Measurements from ENCODE around the gene ABHD15. TPM values are rescaled to one million over a fixed set of nuclear protein-coding genes. Genes with fewer than 3 reads are reported as not detected.

Gene ABHD15
- total and polyA plus RNA-seq, 9 of the 15 experiments (the other 6 are each of a cell fraction or from before 2014, with no cell fraction given): 0.85 to 4.2 (median 2.1) TPM

GRCh38 chr17:29563816-29564215 lies 3.0 kb downstream of the ABHD15 start:
- intact Hi-C loops (cut with micrococcal nuclease) (no loop called here), in situ Hi-C loops (cut with MboI) (no loop called here)
- ChIA-PET POLR2A (no interaction called here), CTCF (ENCODE audit: low intra/inter-chr PET ratio) (no interaction called here)
- BruUV-seq (replicated peaks): no TSS peak
- no peak for DNase-seq (ENCODE audit: extremely low read depth in 1 of 4, low spot score in 3 of 4)
- no peak for ATAC-seq
- no peak overlapping the region for H3K4me3 ChIP-seq
- no peak for TF ChIP-seq GATAD2B (IDR thresholded peaks at IDR 0.05; ENCODE audit: borderline replicate concordance)
- TF ChIP-seq, protein P1, sequence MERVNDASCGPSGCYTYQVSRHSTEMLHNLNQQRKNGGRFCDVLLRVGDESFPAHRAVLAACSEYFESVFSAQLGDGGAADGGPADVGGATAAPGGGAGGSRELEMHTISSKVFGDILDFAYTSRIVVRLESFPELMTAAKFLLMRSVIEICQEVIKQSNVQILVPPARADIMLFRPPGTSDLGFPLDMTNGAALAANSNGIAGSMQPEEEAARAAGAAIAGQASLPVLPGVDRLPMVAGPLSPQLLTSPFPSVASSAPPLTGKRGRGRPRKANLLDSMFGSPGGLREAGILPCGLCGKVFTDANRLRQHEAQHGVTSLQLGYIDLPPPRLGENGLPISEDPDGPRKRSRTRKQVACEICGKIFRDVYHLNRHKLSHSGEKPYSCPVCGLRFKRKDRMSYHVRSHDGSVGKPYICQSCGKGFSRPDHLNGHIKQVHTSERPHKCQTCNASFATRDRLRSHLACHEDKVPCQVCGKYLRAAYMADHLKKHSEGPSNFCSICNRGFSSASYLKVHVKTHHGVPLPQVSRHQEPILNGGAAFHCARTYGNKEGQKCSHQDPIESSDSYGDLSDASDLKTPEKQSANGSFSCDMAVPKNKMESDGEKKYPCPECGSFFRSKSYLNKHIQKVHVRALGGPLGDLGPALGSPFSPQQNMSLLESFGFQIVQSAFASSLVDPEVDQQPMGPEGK (CRISPR knock-in tag; IDR thresholded peaks at IDR 0.05; ENCODE audit: borderline replicate concordance): no peak
- H3K4me2 ChIP-seq (ENCODE audit: insufficient read depth, low read length): no peak overlapping the region
- H3K9me1 ChIP-seq (ENCODE audit: control insufficient read depth, insufficient read depth, low read length): no peaks in the 10 kb centered on the region
- H3K27me3 ChIP-seq (ENCODE audit: control insufficient read depth in 2 of 2, insufficient read depth in 2 of 2, low read length in 2 of 2): peaks cover 10 to 13% of the 10 kb centered on the region in 2 experiments; a peak in 4 of 5 replicates
- no peaks in the 10 kb centered on the region for H3K79me2 ChIP-seq (ENCODE audit: control insufficient read depth, insufficient read depth, low read length)
- FAIRE-seq: no peak
- H3K4me1 ChIP-seq (replicated peaks in 1 of 2; ENCODE audit: control insufficient read depth in 2 of 2, insufficient read depth in 2 of 2, low read length in 2 of 2): peaks cover 0 to 33% of the 10 kb centered on the region in 2 experiments; a peak in 3 of 5 replicates
- no peaks in the 10 kb centered on the region for H3K9me3 ChIP-seq (replicated peaks; ENCODE audit: control insufficient read depth, insufficient read depth, low read depth, low read length)
- 82% methylated on average over 3 of the region's 3 CpGs for WGBS (ENCODE audit: insufficient coverage, low coverage, missing lambda C conversion rate)
- no peak overlapping the region for H3K9ac ChIP-seq (ENCODE audit: insufficient read depth in 1 of 2, low read depth in 2 of 2, low read length in 2 of 2)
- no peaks in the 10 kb centered on the region for H3K36me3 ChIP-seq (ENCODE audit: control insufficient read depth, insufficient read depth, low read length)
- peaks cover 15% of the 10 kb centered on the region for H4K20me1 ChIP-seq (replicated peaks; ENCODE audit: control insufficient read depth, insufficient read depth, low read length)
- no peak overlapping the region for H3K27ac ChIP-seq (ENCODE audit: extremely low read depth, low read depth, low read length)
- H2AFZ ChIP-seq (ENCODE audit: low read depth, low read length): no peak overlapping the region

GRCh38 chr17:29562615-29563014 lies 4.2 kb downstream of the ABHD15 start:
- Histone ChIP-seq H3K9me1 (ENCODE audit: control insufficient read depth, insufficient read depth, low read length) (no peaks in the 10 kb centered on the region), H3K9ac (ENCODE audit: insufficient read depth in 1 of 2, low read depth in 2 of 2, low read length in 2 of 2) (peak overlapping the region in 1 of 2 experiments; percentile 63; a peak in 1 of 4 replicates), H4K20me1 (replicated peaks; ENCODE audit: control insufficient read depth, insufficient read depth, low read length) (peaks cover 15% of the 10 kb centered on the region), H3K4me2 (ENCODE audit: insufficient read depth, low read length) (no peak overlapping the region), H2AFZ (ENCODE audit: low read depth, low read length) (no peak overlapping the region), H3K9me3 (replicated peaks; ENCODE audit: control insufficient read depth, insufficient read depth, low read depth, low read length) (no peaks in the 10 kb centered on the region), H3K4me1 (replicated peaks in 1 of 2; ENCODE audit: control insufficient read depth in 2 of 2, insufficient read depth in 2 of 2, low read length in 2 of 2) (peaks cover 3 to 22% of the 10 kb centered on the region in 2 experiments; a peak in 4 of 5 replicates), H3K27me3 (ENCODE audit: control insufficient read depth in 2 of 2, insufficient read depth in 2 of 2, low read length in 2 of 2) (peaks cover 10 to 13% of the 10 kb centered on the region in 2 experiments; a peak in 4 of 5 replicates), H3K36me3 (ENCODE audit: control insufficient read depth, insufficient read depth, low read length) (no peaks in the 10 kb centered on the region), H3K79me2 (ENCODE audit: control insufficient read depth, insufficient read depth, low read length) (no peaks in the 10 kb centered on the region), H3K27ac (ENCODE audit: extremely low read depth, low read depth, low read length) (no peak overlapping the region), H3K4me3 (no peak overlapping the region)
- BruUV-seq (replicated peaks): no TSS peak
- POLR2A ChIA-PET: interaction anchor here (0.6 kb wide), 1 partner anchor 141 kb away, joined by 3 read pairs; no protein-coding TSS in a partner anchor
- DNase-seq (ENCODE audit: extremely low read depth in 1 of 4, low spot score in 3 of 4): no peak
- 56% methylated on average over 18 of the region's 18 CpGs for WGBS (ENCODE audit: insufficient coverage, low coverage, missing lambda C conversion rate)
- CTCF ChIA-PET (ENCODE audit: low intra/inter-chr PET ratio): no interaction called here
- no peak for FAIRE-seq
- TF ChIP-seq, protein P2, sequence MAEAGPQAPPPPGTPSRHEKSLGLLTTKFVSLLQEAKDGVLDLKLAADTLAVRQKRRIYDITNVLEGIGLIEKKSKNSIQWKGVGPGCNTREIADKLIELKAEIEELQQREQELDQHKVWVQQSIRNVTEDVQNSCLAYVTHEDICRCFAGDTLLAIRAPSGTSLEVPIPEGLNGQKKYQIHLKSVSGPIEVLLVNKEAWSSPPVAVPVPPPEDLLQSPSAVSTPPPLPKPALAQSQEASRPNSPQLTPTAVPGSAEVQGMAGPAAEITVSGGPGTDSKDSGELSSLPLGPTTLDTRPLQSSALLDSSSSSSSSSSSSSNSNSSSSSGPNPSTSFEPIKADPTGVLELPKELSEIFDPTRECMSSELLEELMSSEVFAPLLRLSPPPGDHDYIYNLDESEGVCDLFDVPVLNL (CRISPR knock-in tag; IDR thresholded peaks at IDR 0.05; ENCODE audit: low read depth): no peak
- TF ChIP-seq PHB2 (IDR thresholded peaks at IDR 0.05; ENCODE audit: low read depth): no peak
- TF ChIP-seq ZBTB7A (IDR thresholded peaks at IDR 0.05; ENCODE audit: borderline replicate concordance, control insufficient read depth, low read depth, low read length): no peak
- no peak for TF ChIP-seq POLR3A (IDR thresholded peaks at IDR 0.05; ENCODE audit: borderline replicate concordance, extremely low read depth, insufficient read depth, insufficient read length)
- TF ChIP-seq CHD1 (IDR thresholded peaks at IDR 0.05; ENCODE audit: low read length): no peak
- TF ChIP-seq CGGBP1 (CRISPR knock-in tag; IDR thresholded peaks at IDR 0.05): no peak
- no peak for TF ChIP-seq KDM5B (IDR thresholded peaks at IDR 0.05; ENCODE audit: insufficient replicate concordance, low read depth, low read length)
- no peak for TF ChIP-seq CREB3L1 (IDR thresholded peaks at IDR 0.05; ENCODE audit: borderline replicate concordance, low read depth)
- no peak for ATAC-seq
- intact Hi-C loops (cut with micrococcal nuclease) (no loop called here), in situ Hi-C loops (cut with MboI) (no loop called here)
